HEK293 (cell line): ENCODE data around the gene TTC7B.
"Not testable (repeated sequence)": the region's sequence is repeated elsewhere in the genome, so short reads cannot be mapped to it uniquely, and the experiment has no call there.

Experiments
- CTCF ChIA-PET: fragments of 350-600 bp; formaldehyde crosslinking; extraction: SDS; loops from one replicate; lab custom pipeline; 2021; ENCODE audit warnings: antibody characterized with exemption; lab: Yijun Ruan, JAX
- POLR2A ChIA-PET: fragments of 300-600 bp; formaldehyde crosslinking; extraction: SDS; loops from one replicate; lab custom pipeline; 2020; ENCODE audit warnings: antibody characterized with exemption, inconsistent platforms; lab: Yijun Ruan, JAX
- H3K27ac ChIP-seq: fragments of 200-500 bp; sonication (Bioruptor generic); 2 replicates; pipeline ENCODE4 v1.5.1; 2014; ENCODE audit warnings: low read depth, low read length, control low read depth, inconsistent platforms; ENCODE audit errors: extremely low read depth
- H3K36me3 ChIP-seq, 2 experiments: fragments of 200-500 bp in 1 of 2; sonication (Bioruptor generic) in 1 of 2; 1 replicate in 1 of 2; 2 replicates in 1 of 2; pipeline ENCODE4 v1.5.1; 2014 to 2017; ENCODE audit warnings: inconsistent platforms in 2 of 2, low read length in 2 of 2; ENCODE audit not compliant: control insufficient read depth in 2 of 2, insufficient read depth in 1 of 2
- H3K4me1 ChIP-seq: fragments of 200-500 bp; sonication (Bioruptor generic); 2 replicates; pipeline ENCODE4 v1.5.1; 2014; ENCODE audit warnings: mild to moderate bottlenecking, low read length, inconsistent platforms; ENCODE audit not compliant: control insufficient read depth, insufficient read depth
- H3K4me3 ChIP-seq: 2 replicates; pipeline ENCODE4 v1.5.1; 2011; ENCODE audit warnings: low read depth, mild to moderate bottlenecking, control low read depth, low read length, moderate library complexity
- H3K9me3 ChIP-seq: fragments of 200-500 bp; sonication (Bioruptor generic); 2 replicates; pipeline ENCODE4 v1.5.1; 2014; ENCODE audit warnings: low read depth, low read length, inconsistent platforms; ENCODE audit not compliant: control insufficient read depth, insufficient read depth
- BCL6B ChIP-seq: fragments of 450-650 bp; formaldehyde crosslinking; IDR thresholded peaks from 2 replicates; pipeline ENCODE4 v1.5.1; 2017; ENCODE audit warnings: missing biosample characterization, missing genetic modification characterization
- HOXD13 ChIP-seq: sonication (generic); formaldehyde crosslinking; IDR thresholded peaks from 2 replicates; pipeline ENCODE4 v1.8.0; 2022; ENCODE audit warnings: missing genetic modification reagents, borderline replicate concordance
- KLF7 ChIP-seq: fragments of 450-650 bp; formaldehyde crosslinking; IDR thresholded peaks from 2 replicates; pipeline ENCODE4 v1.5.1; 2016; ENCODE audit warnings: missing biosample characterization, missing genetic modification characterization, borderline replicate concordance
- KLF8 ChIP-seq: fragments of 450-650 bp; formaldehyde crosslinking; IDR thresholded peaks from 2 replicates; pipeline ENCODE4 v1.5.1; 2016; ENCODE audit warnings: missing biosample characterization, missing genetic modification characterization
- SALL2 ChIP-seq: fragments of 450-650 bp; formaldehyde crosslinking; IDR thresholded peaks from 2 replicates; pipeline ENCODE4 v1.5.0; 2017; ENCODE audit warnings: missing biosample characterization, mild to moderate bottlenecking, missing genetic modification characterization, borderline replicate concordance
- SCRT2 ChIP-seq: fragments of 450-650 bp; formaldehyde crosslinking; IDR thresholded peaks from 2 replicates; pipeline ENCODE4 v1.5.1; 2016; ENCODE audit warnings: missing biosample characterization, missing genetic modification characterization
- WT1 ChIP-seq: fragments of 450-650 bp; formaldehyde crosslinking; IDR thresholded peaks from 2 replicates; pipeline ENCODE4 v1.5.1; 2016; ENCODE audit warnings: missing biosample characterization, missing genetic modification characterization
- ZBTB10 ChIP-seq: fragments of 450-650 bp; formaldehyde crosslinking; IDR thresholded peaks from 2 replicates; pipeline ENCODE4 v1.5.1; 2016; ENCODE audit warnings: missing biosample characterization, missing genetic modification characterization
- ZBTB26 ChIP-seq: fragments of 450-650 bp; formaldehyde crosslinking; optimal IDR thresholded peaks from 2 replicates; pipeline ENCODE3; 2016; ENCODE audit warnings: missing biosample characterization, mild to moderate bottlenecking, missing genetic modification characterization
- ZEB2 ChIP-seq: fragments of 450-650 bp; formaldehyde crosslinking; IDR thresholded peaks from 2 replicates; pipeline ENCODE4 v1.5.1; 2016; ENCODE audit warnings: missing biosample characterization, missing genetic modification characterization
- ZNF48 ChIP-seq: fragments of 450-650 bp; formaldehyde crosslinking; IDR thresholded peaks from 2 replicates; pipeline ENCODE4 v1.5.1; 2016; ENCODE audit warnings: missing biosample characterization, missing genetic modification characterization
- ZNF488 ChIP-seq: fragments of 450-650 bp; formaldehyde crosslinking; IDR thresholded peaks from 2 replicates; pipeline ENCODE4 v1.5.1; 2016; ENCODE audit warnings: missing biosample characterization, missing genetic modification characterization
- ZNF544 ChIP-seq: fragments of 450-650 bp; formaldehyde crosslinking; IDR thresholded peaks from 2 replicates; pipeline ENCODE4 v1.5.0; 2017; ENCODE audit warnings: missing biosample characterization, missing genetic modification characterization
- ZNF549 ChIP-seq: fragments of 450-650 bp; IDR thresholded peaks from 2 replicates; pipeline ENCODE4 v1.5.1; 2018; ENCODE audit warnings: missing biosample characterization, missing genetic modification characterization, mild to moderate bottlenecking, inconsistent platforms, moderate library complexity
- ZNF624 ChIP-seq: fragments of 450-650 bp; formaldehyde crosslinking; IDR thresholded peaks from 2 replicates; pipeline ENCODE4 v1.5.1; 2017; ENCODE audit warnings: missing biosample characterization, missing genetic modification characterization
- ZNF645 ChIP-seq: fragments of 450-650 bp; formaldehyde crosslinking; IDR thresholded peaks from 2 replicates; pipeline ENCODE4; 2016; ENCODE audit warnings: missing biosample characterization, missing genetic modification characterization
- ZNF658 ChIP-seq: fragments of 450-650 bp; formaldehyde crosslinking; IDR thresholded peaks from 2 replicates; pipeline ENCODE4; 2016; ENCODE audit warnings: missing biosample characterization, missing genetic modification characterization
- ZNF664 ChIP-seq: fragments of 450-650 bp; formaldehyde crosslinking; IDR thresholded peaks from 2 replicates; pipeline ENCODE4 v1.5.1; 2016; ENCODE audit warnings: missing biosample characterization, missing genetic modification characterization
- ZNF677 ChIP-seq: fragments of 450-650 bp; IDR thresholded peaks from 2 replicates; pipeline ENCODE4 v1.5.0; 2018; ENCODE audit warnings: missing biosample characterization, mild to moderate bottlenecking, missing genetic modification characterization, moderate library complexity
- ZNF785 ChIP-seq: fragments of 450-650 bp; formaldehyde crosslinking; IDR thresholded peaks from 2 replicates; pipeline ENCODE4 v1.5.1; 2016; ENCODE audit warnings: missing biosample characterization, missing genetic modification characterization
- ZNF837 ChIP-seq: fragments of 450-650 bp; formaldehyde crosslinking; IDR thresholded peaks from 2 replicates; pipeline ENCODE4 v1.5.1; 2016; ENCODE audit warnings: missing biosample characterization, missing genetic modification characterization
- ZSCAN30 ChIP-seq: fragments of 450-650 bp; IDR thresholded peaks from 2 replicates; pipeline ENCODE4 v1.5.1; 2018; ENCODE audit warnings: missing biosample characterization, mild to moderate bottlenecking, missing genetic modification characterization, moderate library complexity

The TTC7B gene

GRCh38 chr14:90839889-90840266 lies 23.6 kb upstream of the TTC7B start:
- no peaks in the 10 kb centered on the region for H3K9me3 ChIP-seq
- H3K4me3 ChIP-seq = no peak overlapping the region
- POLR2A ChIA-PET = interaction anchor here (0.6 kb wide), 1 partner anchor 10 kb away, joined by 5 read pairs; no protein-coding TSS in a partner anchor
- H3K36me3 ChIP-seq = no peaks in the 10 kb centered on the region
- TF ChIP-seq ZNF624 (no peak), HOXD13 (CRISPR knock-in tag) (no peak), SALL2 (no peak), ZNF645 (no peak), KLF7 (no peak), KLF8 (no peak), ZNF549 (tag by site-specific recombination) (no peak)
- CTCF ChIA-PET = interaction anchor here (1.1 kb wide), 1 partner anchor 81 kb away, joined by 4 read pairs; no protein-coding TSS in a partner anchor
- no peak overlapping the region for H3K27ac ChIP-seq
- H3K4me1 ChIP-seq = no peaks in the 10 kb centered on the region

- Histone ChIP-seq H3K4me1 (no peaks in the 10 kb centered on the region), H3K36me3 (no peaks in the 10 kb centered on the region), H3K4me3 (no peak overlapping the region), H3K27ac (no peak overlapping the region), H3K9me3 (no peaks in the 10 kb centered on the region)
- no peak for TF ChIP-seq WT1 (tag by site-specific recombination)
- no peak for TF ChIP-seq ZNF677 (tag by site-specific recombination)
- no peak for TF ChIP-seq ZNF785 (tag by site-specific recombination)
- TF ChIP-seq ZNF488 (tag by site-specific recombination) = no peak
- TF ChIP-seq BCL6B (tag by site-specific recombination) = no peak
- no peak for TF ChIP-seq ZBTB10 (tag by site-specific recombination)
- no peak for TF ChIP-seq ZNF837 (tag by site-specific recombination)
- no peak for TF ChIP-seq ZEB2 (tag by site-specific recombination)
- TF ChIP-seq SCRT2 (tag by site-specific recombination) = no peak
- TF ChIP-seq ZSCAN30 (tag by site-specific recombination) = no peak
- TF ChIP-seq ZNF544 = no peak
- no peak for TF ChIP-seq ZBTB26 (tag by site-specific recombination)
- no peak for TF ChIP-seq ZNF48 (tag by site-specific recombination)
- no peak for TF ChIP-seq ZNF658 (tag by site-specific recombination)
- no peak for TF ChIP-seq ZNF664 (tag by site-specific recombination)
- CTCF ChIA-PET = no interaction called here
- POLR2A ChIA-PET = interaction anchor here (0.6 kb wide), 1 partner anchor 11 kb away, joined by 5 read pairs; no protein-coding TSS in a partner anchor
Observed at GRCh38 chr14:90839024-90839888, 23.0 kb upstream of the TTC7B start.

GRCh38 chr14:90838531-90838930 lies 22.3 kb upstream of the TTC7B start:
- CTCF ChIA-PET, POLR2A ChIA-PET, H3K9me3 ChIP-seq, H3K4me1 ChIP-seq, H3K4me3 ChIP-seq, H3K27ac ChIP-seq, H3K36me3 ChIP-seq: not testable (repeated sequence)
